HG02623 (cell line): ENCODE measurements around the gene BDKRB2.
"Not testable (repeated sequence)": the region's sequence is repeated elsewhere in the genome, so short reads cannot be mapped to it uniquely, and the experiment has no call there.

Experiments
- ATAC-seq: cut with Tn5 transposase; IDR thresholded peaks from one replicate; pipeline ENCODE4 v1.9.1; 2021; ENCODE audit warnings: moderate library complexity; ENCODE audit not compliant: unreplicated experiment

BDKRB2 gene

DNA sequence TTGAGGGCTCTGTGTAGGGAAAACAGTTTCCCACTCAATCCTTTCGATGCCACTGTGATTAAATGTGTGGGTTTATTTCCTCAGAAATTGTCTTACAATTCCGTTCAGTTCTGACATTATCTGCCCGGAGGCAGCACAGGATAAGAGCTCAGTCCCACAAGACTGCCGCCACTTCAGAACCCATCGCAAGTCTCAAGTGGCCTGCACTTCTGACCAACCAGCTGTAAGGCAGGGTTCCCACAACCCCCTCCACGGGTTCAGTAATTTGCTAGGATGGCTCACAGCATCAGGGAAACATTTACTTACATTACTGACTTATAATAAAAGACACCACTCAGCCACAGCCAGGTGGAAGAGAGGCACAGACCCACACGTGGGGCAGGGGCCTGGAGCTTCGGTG is 17.2 kb downstream of the BDKRB2 start:
- ATAC-seq = no peak

DNA sequence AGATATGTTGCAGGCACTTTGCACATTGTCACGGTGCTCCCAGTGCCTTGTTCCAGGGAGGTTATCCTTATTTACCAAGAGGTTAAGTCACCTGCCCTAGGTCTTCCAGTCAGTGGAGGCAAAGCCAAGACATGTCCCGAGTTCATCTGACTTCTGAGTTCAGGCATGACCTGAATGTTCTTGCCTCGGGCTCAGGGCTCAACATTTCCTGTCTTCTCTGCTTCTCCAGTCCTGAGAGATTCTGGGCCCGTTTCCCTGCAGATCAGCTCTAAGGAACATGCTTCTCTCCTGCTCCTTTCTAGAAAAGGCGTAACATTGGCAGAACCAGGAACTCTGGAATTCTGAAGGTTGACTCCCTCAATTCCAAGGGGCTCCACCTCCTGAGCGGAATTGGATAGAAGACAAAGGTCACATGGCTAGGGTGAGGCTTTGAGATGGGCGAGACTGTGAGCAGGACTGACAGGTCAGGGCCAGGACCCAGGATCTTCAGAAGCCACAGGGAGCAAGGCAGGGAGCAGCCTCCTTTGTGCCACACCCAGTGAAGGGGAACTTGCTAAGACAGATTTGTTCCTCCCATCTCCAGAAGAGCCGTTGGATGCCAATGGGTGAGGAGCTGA is 19.9 kb downstream of the BDKRB2 start:
- ATAC-seq = no peak

GRCh38 chr14:96225213-96225612 is 20.6 kb downstream of the BDKRB2 start:
- no peak for ATAC-seq

- no peak for ATAC-seq
Measured at GRCh38 chr14:96225745-96226151, 21.1 kb downstream of the BDKRB2 start.

DNA sequence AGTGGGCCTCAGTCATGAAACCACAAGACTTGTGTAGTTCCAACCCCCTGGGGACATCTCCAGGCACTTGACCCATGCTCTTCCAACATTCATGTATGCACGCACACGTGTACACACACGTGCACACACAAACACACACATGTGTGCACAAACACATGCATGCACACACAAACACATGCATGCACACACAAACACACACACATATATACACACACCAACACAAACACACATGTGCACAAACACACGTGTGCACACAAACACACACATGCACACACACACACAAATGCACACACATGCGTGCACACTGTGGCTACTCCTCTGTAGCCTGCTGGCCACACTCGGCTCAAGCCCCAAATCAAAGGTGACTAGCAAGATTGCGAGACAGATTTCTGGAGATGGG is 22.8 kb downstream of the BDKRB2 start:
- ATAC-seq = no peak

DNA sequence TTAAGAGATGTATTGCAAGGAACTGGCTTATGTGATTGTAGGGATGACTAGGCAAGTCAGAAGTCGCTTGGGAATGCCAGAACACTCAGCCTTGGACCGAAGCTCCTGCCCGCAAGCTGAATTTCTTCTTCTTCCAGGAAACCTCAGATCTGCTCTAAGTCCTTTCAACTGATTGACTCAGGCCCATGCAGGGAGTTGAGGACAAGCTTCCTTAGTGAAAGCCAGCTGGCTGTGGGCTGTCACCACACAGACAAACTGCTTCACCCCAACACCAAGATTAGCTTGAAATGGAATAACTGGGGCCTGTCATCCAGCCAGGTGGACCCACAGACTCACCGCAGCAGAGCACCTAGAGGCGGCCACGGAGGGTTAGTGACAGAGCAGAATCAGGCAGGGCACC is 24.7 kb downstream of the BDKRB2 start:
- no peak for ATAC-seq

DNA sequence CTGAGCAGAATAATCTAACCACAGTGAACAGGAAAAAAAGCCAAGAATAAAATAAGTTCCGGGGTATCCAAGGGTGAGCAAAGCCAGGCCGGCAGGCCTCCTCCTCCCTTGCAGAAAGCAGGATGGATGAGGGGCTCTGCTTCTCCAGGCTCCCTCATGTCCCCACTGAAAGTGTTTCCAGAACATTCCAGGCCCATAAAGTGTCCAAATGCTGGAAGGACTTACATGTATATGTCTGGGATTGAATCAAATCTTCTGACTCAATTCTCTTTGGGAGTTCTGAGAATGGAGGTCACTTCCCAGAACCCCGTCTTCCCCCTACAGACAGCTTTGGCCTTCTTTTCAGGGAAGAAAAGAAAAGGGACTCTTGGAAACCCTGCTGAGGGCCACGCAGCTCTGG is 26.4 kb downstream of the BDKRB2 start:
- ATAC-seq = no peak

DNA sequence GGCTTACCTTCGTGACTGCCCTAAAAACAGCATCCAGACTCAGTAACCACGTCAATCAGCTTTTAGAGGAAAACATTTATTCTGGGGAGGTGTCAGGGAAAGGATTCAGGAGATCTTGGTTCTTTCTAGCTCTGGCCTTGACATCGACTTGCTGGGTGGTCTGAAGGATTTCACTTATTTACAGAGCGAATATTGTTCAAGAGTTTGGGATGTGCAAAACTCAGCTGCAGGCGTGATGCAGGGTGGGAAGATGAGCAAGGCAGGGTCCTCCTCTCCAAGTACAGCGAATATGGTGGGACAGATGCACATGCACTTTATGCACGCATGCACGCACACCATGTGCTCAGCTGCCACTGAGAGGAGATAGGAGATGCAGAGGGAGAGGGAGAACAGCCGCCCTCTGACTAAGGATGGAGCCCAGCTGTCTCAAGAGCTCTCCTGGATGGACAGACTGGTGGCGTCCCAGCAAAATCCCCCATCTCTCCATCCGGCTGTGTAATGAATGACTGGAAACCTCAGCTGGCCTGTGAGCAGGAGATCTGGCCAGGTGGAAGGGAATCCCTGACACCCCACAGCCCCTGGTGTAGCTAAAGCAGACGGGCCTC is 27.0 kb downstream of the BDKRB2 start:
- no peak for ATAC-seq

GRCh38 chr14:96232506-96232905 is 27.9 kb downstream of the BDKRB2 start:
- no peak for ATAC-seq

- no peak for ATAC-seq
Measured at GRCh38 chr14:96233661-96234060, 29.0 kb downstream of the BDKRB2 start.

GRCh38 chr14:96235426-96235825 is 30.8 kb downstream of the BDKRB2 start:
- ATAC-seq = no peak

DNA sequence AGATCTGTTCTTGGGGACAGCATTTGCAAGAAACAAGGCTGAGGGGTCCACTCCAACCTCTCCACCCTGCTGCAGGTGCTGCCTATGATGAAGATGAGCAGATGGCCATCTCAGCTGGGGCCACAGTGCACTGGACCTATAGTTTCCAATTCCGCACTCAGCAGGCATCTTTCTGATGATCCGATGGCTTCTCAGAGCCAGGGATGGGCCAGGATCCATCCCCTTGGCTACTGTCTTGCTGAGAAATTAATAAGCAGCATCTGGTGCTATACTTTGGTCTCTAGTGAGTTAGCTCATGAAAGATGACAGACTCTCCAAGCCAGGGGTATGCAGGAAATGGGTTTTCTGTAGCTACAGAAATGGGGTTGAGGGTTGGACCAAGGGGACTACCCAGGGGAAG is 33.0 kb downstream of the BDKRB2 start:
- ATAC-seq = no peak

- no peak for ATAC-seq
Measured at GRCh38 chr14:96238676-96239265, 34.1 kb downstream of the BDKRB2 start.

DNA sequence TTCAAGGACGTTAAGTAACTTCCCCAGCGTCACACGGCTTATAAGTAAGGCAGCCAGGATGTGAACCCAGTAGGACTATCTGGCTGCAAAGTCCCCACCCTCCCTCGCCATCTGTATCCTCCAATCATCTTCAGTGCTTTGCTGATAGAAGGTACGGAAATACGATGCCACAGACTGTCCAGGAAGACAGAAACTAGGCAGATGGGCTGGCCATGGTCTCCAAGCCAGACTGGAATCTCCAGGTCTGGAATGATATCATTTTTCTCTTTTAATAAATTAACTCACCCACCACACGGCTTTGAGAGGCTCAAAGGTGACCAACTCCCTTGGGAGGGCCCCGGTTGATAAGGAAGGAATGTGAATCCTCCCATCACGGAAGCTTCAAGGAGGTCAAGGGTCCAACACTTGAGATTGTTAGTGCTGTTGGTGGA is 35.1 kb downstream of the BDKRB2 start:
- no peak for ATAC-seq

DNA sequence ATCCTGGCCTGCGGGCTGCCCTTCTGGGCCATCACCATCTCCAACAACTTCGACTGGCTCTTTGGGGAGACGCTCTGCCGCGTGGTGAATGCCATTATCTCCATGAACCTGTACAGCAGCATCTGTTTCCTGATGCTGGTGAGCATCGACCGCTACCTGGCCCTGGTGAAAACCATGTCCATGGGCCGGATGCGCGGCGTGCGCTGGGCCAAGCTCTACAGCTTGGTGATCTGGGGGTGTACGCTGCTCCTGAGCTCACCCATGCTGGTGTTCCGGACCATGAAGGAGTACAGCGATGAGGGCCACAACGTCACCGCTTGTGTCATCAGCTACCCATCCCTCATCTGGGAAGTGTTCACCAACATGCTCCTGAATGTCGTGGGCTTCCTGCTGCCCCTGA is 36.0 kb downstream of the BDKRB2 start:
- ATAC-seq = no peak

DNA sequence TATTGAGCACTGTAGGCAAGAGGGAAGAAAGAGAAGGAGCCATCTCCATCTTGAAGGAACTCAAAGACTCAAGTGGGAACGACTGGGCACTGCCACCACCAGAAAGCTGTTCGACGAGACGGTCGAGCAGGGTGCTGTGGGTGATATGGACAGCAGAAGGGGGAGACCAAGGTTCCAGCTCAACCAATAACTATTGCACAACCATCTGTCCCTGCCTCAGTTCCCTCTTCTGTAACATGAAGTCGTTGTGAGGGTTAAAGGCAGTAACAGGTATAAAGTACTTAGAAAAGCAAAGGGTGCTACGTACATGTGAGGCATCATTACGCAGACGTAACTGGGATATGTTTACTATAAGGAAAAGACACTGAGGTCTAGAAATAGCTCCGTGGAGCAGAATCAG is 37.5 kb downstream of the BDKRB2 start:
- no peak for ATAC-seq

DNA sequence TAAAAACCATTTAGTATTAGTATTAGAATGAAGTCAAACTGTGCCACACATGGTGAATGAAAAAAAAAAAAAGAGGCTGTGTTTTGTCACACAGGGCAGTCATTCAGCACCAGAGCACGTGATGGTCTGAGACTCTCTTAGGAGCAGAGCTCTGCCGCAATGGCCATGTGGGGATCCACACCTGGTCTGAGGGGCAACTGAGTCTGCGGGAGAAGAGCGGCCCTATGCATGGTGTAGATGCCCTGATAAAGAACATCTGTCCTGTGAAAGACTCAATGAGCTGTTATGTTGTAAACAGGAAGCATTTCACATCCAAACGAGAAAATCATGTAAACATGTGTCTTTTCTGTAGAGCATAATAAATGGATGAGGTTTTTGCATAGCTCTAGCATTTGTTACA is 39.1 kb downstream of the BDKRB2 start:
- no peak for ATAC-seq

DNA sequence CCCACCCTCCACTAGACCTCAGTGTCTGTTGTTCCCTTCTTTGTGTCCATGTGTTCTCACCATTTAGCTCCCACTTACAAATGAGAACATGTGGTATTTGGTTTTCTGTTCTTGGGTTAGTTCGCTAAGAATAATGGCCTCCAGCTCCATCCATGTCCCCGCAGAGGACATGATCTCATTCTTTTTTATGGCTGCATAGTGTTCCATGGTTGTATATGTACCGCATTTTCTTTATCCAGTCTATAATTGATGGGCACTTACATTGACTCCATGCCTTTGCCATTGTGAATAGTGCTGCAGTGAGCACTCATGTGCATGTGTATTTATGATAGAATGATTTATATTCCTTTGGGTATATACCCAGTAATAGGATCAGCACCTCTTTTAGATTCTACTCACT is 40.4 kb downstream of the BDKRB2 start:
- ATAC-seq = not testable (repeated sequence)

DNA sequence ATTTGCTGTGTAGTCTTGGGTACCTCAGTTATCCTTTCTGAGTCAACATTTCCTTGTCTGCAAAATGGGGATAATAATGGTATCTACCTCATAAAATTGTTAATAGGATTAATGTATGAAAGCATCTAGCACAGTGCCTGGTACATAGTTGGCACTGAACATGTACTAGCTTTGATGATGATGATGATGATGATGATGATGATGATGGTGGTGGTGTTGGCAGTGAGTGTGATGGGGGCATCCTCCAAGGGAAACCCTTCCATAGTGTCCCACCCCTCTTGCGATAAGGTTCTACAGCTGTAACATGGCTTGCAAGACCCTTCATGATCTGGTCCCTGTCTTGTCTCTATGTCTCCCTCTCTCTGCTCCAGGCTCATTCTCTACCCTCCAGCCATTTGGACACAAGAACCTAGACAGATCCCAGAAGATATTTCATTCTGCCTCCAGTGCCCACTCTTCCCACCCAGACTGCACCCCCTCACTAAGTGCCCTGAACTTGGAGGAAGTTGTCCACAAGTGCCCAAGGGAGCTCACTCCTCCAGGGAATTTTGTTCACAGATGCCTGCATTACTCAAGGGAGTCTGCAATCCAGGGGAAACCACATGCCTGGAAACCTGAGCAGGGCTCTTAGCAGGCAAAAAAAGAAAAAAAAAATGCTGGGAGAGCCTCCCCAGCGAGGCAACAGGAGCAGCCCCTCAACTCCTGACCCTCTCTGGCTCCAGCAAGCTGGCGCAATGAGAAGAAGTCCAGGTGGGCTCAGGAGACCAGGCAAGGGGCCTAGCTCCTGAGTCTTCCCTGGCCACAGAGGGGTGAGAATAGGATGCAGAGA is 41.3 kb downstream of the BDKRB2 start:
- no peak for ATAC-seq

- ATAC-seq = no peak
Measured at GRCh38 chr14:96246539-96246847, 41.9 kb downstream of the BDKRB2 start.

GRCh38 chr14:96247031-96247430 is 42.4 kb downstream of the BDKRB2 start:
- ATAC-seq = no peak

DNA sequence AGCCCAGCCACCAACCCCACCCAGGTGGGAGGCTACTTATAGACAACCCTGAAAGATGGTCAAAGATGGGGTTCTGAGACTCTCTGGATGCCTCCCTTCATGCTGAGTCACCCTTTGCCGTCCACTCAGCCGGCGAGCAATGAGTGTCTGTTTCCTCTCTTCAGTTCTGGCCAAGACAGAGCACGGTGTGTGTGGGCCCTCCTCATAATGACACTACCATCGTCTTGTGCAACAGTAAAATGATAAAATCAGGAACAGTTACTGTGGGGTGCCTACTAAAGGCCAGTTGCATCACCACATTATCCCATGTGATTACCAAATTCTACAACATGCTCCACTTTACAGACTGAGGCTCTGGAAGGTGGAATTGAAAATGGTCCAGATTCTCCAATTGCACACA is 44.4 kb downstream of the BDKRB2 start:
- no peak for ATAC-seq
